ENCODE results near the gene SCYGR1. TPM values are rescaled to one million over a fixed set of nuclear protein-coding genes. Genes with fewer than 3 reads are reported as not detected.

SCYGR1 gene
- total and polyA plus RNA-seq, 2 donors, result not detected

DNA sequence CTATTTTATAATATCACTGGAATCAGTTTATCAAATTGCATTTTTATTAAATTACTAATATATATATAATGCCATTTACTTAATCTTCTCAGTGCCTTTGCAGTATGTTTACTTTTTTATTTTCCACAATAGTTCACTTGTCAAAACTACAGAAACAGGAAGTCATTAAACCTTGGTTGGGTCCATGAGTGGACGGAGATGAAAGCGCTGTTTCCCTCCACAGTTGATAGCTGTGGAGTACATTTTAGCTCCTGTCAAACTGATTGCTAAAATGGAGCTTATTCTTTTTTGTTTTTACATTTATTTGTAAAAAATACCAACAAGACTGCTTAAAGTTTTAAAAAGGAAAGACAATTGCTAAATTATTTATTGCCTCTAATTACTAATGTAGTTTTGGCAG, 43.5 kb downstream of the SCYGR1 start:
- H3K27me3 ChIP-seq (ENCODE audit: control insufficient read depth in 2 of 2, insufficient read depth in 1 of 2, low read length in 1 of 2), result no peaks in the 10 kb centered on the region
- 94% methylated on average over 2 of the region's 2 CpGs for WGBS
- peaks cover 4 to 24% of the 10 kb centered on the region in 2 donors for H3K36me3 ChIP-seq (ENCODE audit: control insufficient read depth in 2 of 2, insufficient read depth in 2 of 2, low read length in 1 of 2)
- no peak overlapping the region for H3K27ac ChIP-seq (ENCODE audit: low read depth in 1 of 2, low read length in 1 of 2)
- no peak overlapping the region for H3K4me3 ChIP-seq (ENCODE audit: low read length in 2 of 2)
- no peaks in the 10 kb centered on the region for H3K4me1 ChIP-seq (ENCODE audit: control insufficient read depth in 2 of 2, insufficient read depth in 2 of 2, low read length in 2 of 2)
- no peaks in the 10 kb centered on the region for H3K9me3 ChIP-seq (ENCODE audit: control insufficient read depth in 2 of 2, insufficient read depth in 1 of 2, low read length in 1 of 2)
- no peak for DNase-seq (ENCODE audit: low read depth in 6 of 9, low spot score in 9 of 9)

GRCh38 chr2:227341553-227341952, 46.2 kb downstream of the SCYGR1 start:
- no peaks in the 10 kb centered on the region for H3K4me1 ChIP-seq (ENCODE audit: control insufficient read depth in 2 of 2, insufficient read depth in 2 of 2, low read length in 2 of 2)
- WGBS, result 97% methylated on average over 2 of the region's 2 CpGs

DNA sequence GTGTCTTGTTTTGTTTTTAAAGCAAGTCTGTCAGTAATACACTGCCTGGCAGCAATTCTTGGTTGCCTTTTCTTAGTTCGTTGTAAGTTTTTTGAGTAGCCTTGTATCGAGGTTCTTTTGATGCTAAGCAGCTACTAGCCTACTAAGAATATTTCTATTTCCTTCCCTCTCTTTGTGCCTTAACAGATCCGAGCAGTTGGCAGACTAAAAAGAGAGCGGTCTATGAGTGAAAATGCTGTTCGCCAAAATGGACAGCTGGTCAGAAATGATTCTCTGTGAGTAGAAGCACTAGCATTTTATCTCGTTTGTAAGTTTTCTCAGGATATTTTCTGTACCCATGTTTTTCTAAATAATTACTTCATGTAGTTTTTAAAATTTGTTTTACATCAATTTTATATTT, 47.6 kb downstream of the SCYGR1 start:
- Histone ChIP-seq H3K36me3 (ENCODE audit: control insufficient read depth in 2 of 2, insufficient read depth in 2 of 2, low read length in 1 of 2) (peaks cover 6 to 29% of the 10 kb centered on the region in 2 donors), H3K27me3 (ENCODE audit: control insufficient read depth in 2 of 2, insufficient read depth in 1 of 2, low read length in 1 of 2) (no peaks in the 10 kb centered on the region), H3K4me3 (ENCODE audit: low read length in 2 of 2) (no peak overlapping the region), H3K4me1 (ENCODE audit: control insufficient read depth in 2 of 2, insufficient read depth in 2 of 2, low read length in 2 of 2) (no peaks in the 10 kb centered on the region), H3K27ac (ENCODE audit: low read depth in 1 of 2, low read length in 1 of 2) (no peak overlapping the region), H3K9me3 (ENCODE audit: control insufficient read depth in 2 of 2, insufficient read depth in 1 of 2, low read length in 1 of 2) (no peaks in the 10 kb centered on the region)
- 82% methylated on average over 6 of the region's 6 CpGs for WGBS
- no peak for DNase-seq (ENCODE audit: low read depth in 6 of 9, low spot score in 9 of 9)

More at GRCh38 chr2:227341553-227341952, 46.2 kb downstream of the SCYGR1 start:
- Histone ChIP-seq H3K36me3 (ENCODE audit: control insufficient read depth in 2 of 2, insufficient read depth in 2 of 2, low read length in 1 of 2) (peaks cover 0 to 18% of the 10 kb centered on the region in 2 donors), H3K4me3 (ENCODE audit: low read length in 2 of 2) (no peak overlapping the region), H3K27ac (ENCODE audit: low read depth in 1 of 2, low read length in 1 of 2) (no peak overlapping the region), H3K27me3 (ENCODE audit: control insufficient read depth in 2 of 2, insufficient read depth in 1 of 2, low read length in 1 of 2) (no peaks in the 10 kb centered on the region), H3K9me3 (ENCODE audit: control insufficient read depth in 2 of 2, insufficient read depth in 1 of 2, low read length in 1 of 2) (no peaks in the 10 kb centered on the region)
- no peak for DNase-seq (ENCODE audit: low read depth in 6 of 9, low spot score in 9 of 9)

GRCh38 chr2:227339098-227339599, 48.6 kb downstream of the SCYGR1 start:
- Histone ChIP-seq H3K4me3 (ENCODE audit: low read length in 2 of 2) (no peak overlapping the region), H3K27ac (ENCODE audit: low read depth in 1 of 2, low read length in 1 of 2) (no peak overlapping the region), H3K9me3 (ENCODE audit: control insufficient read depth in 2 of 2, insufficient read depth in 1 of 2, low read length in 1 of 2) (no peaks in the 10 kb centered on the region), H3K4me1 (ENCODE audit: control insufficient read depth in 2 of 2, insufficient read depth in 2 of 2, low read length in 2 of 2) (no peaks in the 10 kb centered on the region), H3K27me3 (ENCODE audit: control insufficient read depth in 2 of 2, insufficient read depth in 1 of 2, low read length in 1 of 2) (no peaks in the 10 kb centered on the region), H3K36me3 (ENCODE audit: control insufficient read depth in 2 of 2, insufficient read depth in 2 of 2, low read length in 1 of 2) (peaks cover 6 to 32% of the 10 kb centered on the region in 2 donors)
- WGBS, result 96% methylated on average over 2 of the region's 2 CpGs
- no peak for DNase-seq (ENCODE audit: low read depth in 6 of 9, low spot score in 9 of 9)

Other genes starting within 250 kb of the SCYGR1 start
- 1.7 TPM for gene COL4A4, start 223.7 kb downstream of the SCYGR1 start, total RNA-seq
- gene COL4A4, start 223.7 kb downstream of the SCYGR1 start, polyA plus RNA-seq, result 1.6 TPM
- 0.94 TPM for gene COL4A3, start 223.3 kb downstream of the SCYGR1 start, total RNA-seq
- gene COL4A3, start 223.3 kb downstream of the SCYGR1 start, polyA plus RNA-seq, result 2.5 TPM
- 92.5 TPM for gene MFF, start 62.7 kb downstream of the SCYGR1 start, total RNA-seq
- gene MFF, start 62.7 kb downstream of the SCYGR1 start, polyA plus RNA-seq, result 118 TPM
- gene TM4SF20, start 8.6 kb downstream of the SCYGR1 start, total RNA-seq, result 0.09 TPM
- gene TM4SF20, start 8.6 kb downstream of the SCYGR1 start, polyA plus RNA-seq, result 0.09 TPM
- gene AGFG1, start 84.2 kb upstream of the SCYGR1 start, total RNA-seq, result 47.4 TPM
- 56.3 TPM for gene AGFG1, start 84.2 kb upstream of the SCYGR1 start, polyA plus RNA-seq
- not detected for gene SCYGR2, start 210.9 kb upstream of the SCYGR1 start, total RNA-seq
- gene SCYGR2, start 210.9 kb upstream of the SCYGR1 start, polyA plus RNA-seq, result not detected
- gene SCYGR3, start 226.9 kb upstream of the SCYGR1 start, total RNA-seq, result not detected
- not detected for gene SCYGR3, start 226.9 kb upstream of the SCYGR1 start, polyA plus RNA-seq
- gene SCYGR4, start 229.5 kb upstream of the SCYGR1 start, total RNA-seq, result not detected
- gene SCYGR4, start 229.5 kb upstream of the SCYGR1 start, polyA plus RNA-seq, result not detected

Data from thymus (tissue), 11 donors.